ENCODE data around the gene EFR3B.
"Not testable (repeated sequence)": the region's sequence is repeated elsewhere in the genome, so short reads cannot be mapped to it uniquely, and the experiment has no call there.

EFR3B gene, protein sequence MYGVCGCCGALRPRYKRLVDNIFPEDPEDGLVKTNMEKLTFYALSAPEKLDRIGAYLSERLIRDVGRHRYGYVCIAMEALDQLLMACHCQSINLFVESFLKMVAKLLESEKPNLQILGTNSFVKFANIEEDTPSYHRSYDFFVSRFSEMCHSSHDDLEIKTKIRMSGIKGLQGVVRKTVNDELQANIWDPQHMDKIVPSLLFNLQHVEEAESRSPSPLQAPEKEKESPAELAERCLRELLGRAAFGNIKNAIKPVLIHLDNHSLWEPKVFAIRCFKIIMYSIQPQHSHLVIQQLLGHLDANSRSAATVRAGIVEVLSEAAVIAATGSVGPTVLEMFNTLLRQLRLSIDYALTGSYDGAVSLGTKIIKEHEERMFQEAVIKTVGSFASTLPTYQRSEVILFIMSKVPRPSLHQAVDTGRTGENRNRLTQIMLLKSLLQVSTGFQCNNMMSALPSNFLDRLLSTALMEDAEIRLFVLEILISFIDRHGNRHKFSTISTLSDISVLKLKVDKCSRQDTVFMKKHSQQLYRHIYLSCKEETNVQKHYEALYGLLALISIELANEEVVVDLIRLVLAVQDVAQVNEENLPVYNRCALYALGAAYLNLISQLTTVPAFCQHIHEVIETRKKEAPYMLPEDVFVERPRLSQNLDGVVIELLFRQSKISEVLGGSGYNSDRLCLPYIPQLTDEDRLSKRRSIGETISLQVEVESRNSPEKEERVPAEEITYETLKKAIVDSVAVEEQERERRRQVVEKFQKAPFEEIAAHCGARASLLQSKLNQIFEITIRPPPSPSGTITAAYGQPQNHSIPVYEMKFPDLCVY

GRCh38 chr2:25041928-25042320 lies at the start of gene EFR3B:
EFR3B (plus strand) TSS chr2:25042076; CDS start chr2:25042313, 237 bp downstream.
- peak; percentile 93 for DNase-seq (ENCODE audit: low spot score)

GRCh38 chr2:24993406-24994145 lies 48.3 kb upstream of the EFR3B start:
- no peak for DNase-seq (ENCODE audit: low spot score)

GRCh38 chr2:24994146-24994724 lies 47.6 kb upstream of the EFR3B start:
- DNase-seq (ENCODE audit: low spot score), result no peak

DNA sequence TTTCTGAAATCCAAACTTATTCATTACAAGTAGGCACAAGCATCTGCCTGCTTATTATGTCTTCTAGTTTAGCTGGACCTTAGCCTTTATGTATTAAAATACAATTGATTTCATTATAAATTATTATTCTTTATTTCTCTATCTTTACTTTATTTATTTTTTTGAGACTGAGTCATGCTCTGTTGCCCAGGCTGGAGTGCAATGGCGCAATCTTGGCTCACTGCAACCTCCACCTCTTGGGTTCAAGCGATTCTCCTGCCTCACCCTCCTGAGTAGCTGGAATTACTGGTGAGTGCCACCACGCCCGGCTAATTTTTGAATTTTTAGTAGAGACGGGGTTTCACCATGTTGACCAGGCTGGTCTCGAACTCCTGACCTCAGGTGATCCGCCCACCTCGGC lies 42.8 kb upstream of the EFR3B start:
- DNase-seq (ENCODE audit: low spot score), result not testable (repeated sequence)

- no peak for DNase-seq (ENCODE audit: low spot score)
These were observed 41.8 kb upstream of the EFR3B start for GRCh38 chr2:25000036-25000435.

DNA sequence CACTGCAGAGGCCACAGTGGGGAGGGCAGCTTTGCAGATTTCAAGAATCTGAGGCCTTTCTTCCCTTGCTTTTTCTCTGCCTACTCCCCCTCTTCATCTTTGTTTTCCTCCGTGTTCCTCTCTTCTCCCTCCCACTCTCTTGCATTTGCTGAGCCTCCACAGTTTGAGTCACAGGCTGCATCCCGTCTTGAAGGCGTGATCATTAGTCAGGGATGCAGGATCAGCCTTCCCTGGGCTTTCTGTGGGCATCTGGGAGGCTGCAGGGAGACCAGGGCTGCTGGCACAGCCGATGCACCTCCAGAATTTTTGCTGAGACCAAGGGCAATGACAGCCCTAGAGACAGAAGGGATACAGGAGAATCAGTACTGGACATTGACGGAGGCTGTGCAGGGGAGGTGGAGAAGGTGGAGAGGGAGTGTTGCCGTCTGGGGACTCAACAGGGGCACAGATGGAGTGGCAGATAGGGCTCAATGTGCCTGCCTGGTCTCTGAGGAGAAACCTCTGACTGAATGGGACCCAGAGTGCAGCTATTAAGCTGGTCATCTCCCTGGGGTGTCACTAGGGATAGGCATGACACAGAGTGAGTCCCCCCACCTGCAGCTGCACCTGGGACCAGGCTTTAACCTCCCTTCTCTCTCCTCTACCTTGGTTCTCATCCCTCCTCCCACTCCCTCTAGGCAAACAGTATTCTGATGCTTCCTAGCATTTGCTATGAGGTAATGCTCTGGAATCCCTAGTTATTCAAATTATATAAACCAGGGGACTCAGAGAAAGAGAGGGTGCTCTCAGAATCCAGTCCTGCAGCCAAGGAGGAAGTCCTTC lies 41.2 kb upstream of the EFR3B start:
- DNase-seq (ENCODE audit: low spot score), result no peak

DNA sequence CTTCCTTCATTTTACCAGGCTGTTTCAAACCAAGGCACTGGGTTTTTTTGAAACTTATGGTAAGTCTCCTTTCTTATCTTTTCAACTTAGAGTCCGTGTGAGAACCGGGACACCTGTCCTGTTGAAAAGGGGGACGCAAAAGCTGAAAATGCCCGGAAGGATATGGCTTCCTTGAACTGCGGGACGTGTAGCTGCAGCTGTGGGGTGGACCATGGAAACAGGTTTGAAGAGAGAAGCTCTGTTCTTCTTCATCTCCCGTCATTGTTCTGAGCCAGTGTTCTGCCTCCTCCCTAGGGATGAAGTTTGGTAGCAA lies 40.6 kb upstream of the EFR3B start:
- DNase-seq (ENCODE audit: low spot score), result no peak

GRCh38 chr2:25002066-25002465 lies 39.8 kb upstream of the EFR3B start:
- DNase-seq (ENCODE audit: low spot score), result no peak

GRCh38 chr2:25009954-25010353 lies 31.9 kb upstream of the EFR3B start:
- no peak for DNase-seq (ENCODE audit: low spot score)

- DNase-seq (ENCODE audit: low spot score), result not testable (repeated sequence)
These were observed 30.5 kb upstream of the EFR3B start for GRCh38 chr2:25011342-25011741.

DNA sequence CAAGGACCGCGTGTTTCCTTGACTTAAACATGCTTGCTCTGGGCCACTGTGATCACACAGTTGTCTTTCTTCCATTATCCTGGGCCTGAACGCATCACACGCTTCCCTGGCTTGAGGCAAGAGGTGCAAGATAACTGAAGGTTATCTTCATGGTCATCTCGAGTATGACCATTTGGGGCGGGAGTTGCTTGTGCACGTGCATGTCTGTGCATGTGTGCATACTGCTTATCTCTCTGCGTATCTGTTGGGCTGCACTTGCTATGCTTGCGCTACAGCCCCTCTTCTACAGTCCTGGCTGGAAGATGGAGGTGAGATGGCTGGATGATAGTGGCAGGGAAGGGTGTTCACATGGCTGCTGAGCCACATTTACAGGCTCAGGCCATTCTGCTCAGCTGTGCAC lies 27.2 kb upstream of the EFR3B start:
- no peak for DNase-seq (ENCODE audit: low spot score)

GRCh38 chr2:25018681-25019080 lies 23.2 kb upstream of the EFR3B start:
- no peak for DNase-seq (ENCODE audit: low spot score)

DNA sequence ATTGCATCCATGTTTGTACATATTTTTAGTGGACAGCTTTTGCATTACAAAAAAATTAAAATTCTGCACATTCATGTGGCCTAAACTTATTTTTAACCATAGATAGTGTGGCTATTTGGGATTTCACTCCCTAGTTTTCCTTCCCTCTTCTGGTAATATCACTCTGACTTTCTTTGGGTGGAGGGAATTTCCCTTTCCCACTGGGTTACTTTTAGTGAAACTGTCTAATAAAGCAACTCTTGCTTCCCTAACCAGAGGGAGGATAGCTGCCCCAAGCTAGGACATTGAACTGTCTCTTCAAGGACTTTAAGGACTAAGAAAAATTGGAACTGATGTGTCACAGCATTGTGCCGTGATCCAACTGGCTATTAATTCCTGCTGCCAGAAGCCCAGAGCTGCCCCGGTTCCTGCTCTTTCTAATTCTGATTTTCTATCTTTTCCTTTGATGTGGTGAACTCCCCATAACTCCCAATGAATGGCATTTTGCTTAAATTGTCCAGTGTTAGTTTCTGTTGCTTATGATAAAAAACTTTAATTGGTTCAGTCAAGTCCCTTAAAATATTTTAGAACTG lies 20.0 kb upstream of the EFR3B start:
- no peak for DNase-seq (ENCODE audit: low spot score)

GRCh38 chr2:25023333-25023732 lies 18.5 kb upstream of the EFR3B start:
- DNase-seq (ENCODE audit: low spot score), result no peak

DNA sequence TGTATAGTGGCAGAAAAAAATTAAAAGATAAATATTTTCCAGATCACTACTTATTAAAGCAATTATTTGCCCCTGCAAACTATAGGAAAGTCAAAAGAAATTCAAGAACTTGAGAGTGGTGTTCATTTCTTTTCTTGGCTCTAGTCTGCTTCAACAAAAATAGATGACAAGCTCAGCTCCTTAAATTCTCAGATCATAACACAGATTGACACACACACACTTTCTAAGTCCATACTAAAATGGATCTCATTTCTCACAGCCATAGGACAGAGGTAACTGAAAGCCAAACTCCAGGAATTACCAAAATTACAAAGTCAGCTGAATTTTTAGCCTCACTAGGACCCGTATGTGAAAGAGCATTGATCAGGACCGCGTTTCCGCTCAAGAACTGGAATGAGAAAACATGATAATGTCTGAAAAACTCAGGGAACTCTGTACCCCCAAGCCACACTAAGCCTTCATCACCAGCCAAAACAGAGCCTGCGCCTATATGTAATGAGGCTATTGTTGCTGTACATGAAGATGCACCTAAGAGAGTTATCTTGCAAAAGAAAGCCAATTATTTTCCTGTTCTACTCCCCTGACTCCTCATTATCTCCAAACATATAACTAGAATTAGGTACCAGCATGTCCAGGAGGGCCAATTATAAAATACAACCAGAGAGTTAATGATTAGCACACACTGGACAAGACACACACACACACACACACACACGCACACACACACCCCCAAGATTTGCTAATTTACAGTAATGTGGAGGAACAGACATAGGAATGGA lies 16.5 kb upstream of the EFR3B start:
- DNase-seq (ENCODE audit: low spot score), result no peak

GRCh38 chr2:25026008-25026530 lies 15.8 kb upstream of the EFR3B start:
- DNase-seq (ENCODE audit: low spot score), result no peak

DNA sequence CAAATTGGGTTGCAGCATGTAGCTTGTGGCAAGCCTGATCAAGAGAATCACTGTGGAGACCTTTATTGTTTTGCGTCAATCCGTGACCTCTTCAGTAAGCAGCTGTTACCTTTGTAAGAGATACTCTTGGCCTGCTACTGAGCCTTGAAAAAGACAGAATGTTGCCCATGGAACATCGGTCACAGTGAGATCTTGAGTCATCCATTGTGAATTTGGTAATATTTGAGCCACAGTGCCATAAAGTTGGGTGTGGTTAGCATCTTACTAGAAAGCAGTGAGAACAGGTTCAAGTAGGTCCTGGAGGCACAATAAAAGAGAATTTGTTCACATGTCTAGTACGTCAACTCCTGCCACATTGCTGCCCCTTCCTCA lies 12.7 kb upstream of the EFR3B start:
- no peak for DNase-seq (ENCODE audit: low spot score)

DNA sequence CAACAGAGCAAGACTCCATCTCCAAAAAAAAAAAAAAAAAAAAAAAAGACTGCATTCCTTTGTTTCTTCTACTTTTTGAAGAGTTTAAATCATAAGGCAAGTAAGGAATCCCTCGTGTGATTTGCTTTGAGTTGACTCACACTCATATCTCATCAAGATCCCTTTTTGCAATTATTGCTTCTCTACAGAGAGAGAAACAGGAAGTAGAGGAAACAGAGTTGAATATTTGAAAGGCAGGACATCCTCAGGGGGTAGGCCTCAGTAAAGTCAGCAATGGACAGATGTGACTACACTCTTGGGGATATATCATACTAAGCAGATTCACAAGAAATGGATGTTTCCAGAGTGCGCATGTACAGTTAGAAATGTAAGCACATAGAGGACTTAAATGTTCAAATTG lies 11.2 kb upstream of the EFR3B start:
- DNase-seq (ENCODE audit: low spot score), result no peak

DNA sequence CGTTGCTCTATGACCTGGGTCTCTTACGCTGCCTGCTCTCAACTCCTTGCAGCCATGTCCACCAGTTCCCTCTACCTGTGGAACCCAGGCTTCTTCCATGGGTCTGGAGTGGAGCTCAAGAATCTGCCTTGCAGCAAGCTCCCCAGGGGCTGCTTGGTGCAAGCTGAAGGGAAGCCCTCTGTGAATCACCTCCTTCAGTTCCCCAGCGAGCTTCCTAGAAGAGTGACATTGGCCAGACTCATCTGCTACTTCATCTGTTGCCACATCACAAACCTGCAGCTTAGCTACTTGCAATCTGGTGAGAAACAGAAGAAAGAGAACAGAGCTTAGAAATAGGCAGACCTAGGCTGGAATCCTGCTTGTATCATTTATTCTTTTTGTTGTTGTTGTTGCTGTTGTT lies 9.8 kb upstream of the EFR3B start:
- DNase-seq (ENCODE audit: low spot score), result no peak

DNA sequence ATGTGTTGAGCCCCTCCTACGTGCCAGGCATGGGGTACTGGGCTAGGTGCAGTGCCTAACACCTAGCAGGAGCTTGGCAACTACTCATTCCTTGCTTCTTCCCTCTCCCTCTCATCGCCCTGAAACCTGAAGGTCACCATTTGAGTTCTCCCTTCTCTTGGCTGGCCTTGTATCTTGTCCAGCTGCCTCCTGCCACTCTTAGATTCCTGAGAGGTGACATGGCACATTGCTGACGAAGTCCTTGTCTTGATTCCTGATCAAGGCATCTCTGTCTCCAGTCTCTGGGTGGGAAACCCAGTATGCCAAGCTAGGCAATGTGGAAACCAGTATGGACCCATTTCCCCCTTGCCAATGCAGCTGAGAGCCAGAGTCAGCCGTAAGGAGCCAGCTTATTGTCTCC lies 9.0 kb upstream of the EFR3B start:
- no peak for DNase-seq (ENCODE audit: low spot score)
